ENCODE data around the gene ZNF578. TPM values are rescaled to one million over a fixed set of nuclear protein-coding genes. Genes with fewer than 3 reads are reported as not detected.

Gene ZNF578
- total and polyA plus RNA-seq, 2 of the 4 experiments (the other 2 are of a cell fraction) = 1.4 to 4.1 TPM

GRCh38 chr19:52535771-52536447 lies 82.6 kb downstream of the ZNF578 start:
- Histone ChIP-seq H2AFZ (replicated peaks; ENCODE audit: low read length, poor library complexity) (peak overlapping the region; percentile 93), H3K9me3 (ENCODE audit: control insufficient read depth, insufficient read depth, low read length) (peaks cover 2% of the 10 kb centered on the region; the same call in 1 of the 2 replicates), H2AK9ac (replicated peaks; ENCODE audit: low read depth, low read length, poor library complexity) (peak overlapping the region; percentile 60), H3K4me3 (ENCODE audit: insufficient read depth, low read depth, low read length) (peak overlapping the region; percentile 57), H3K4me1 (ENCODE audit: control insufficient read depth, insufficient read depth, low read length) (no peaks in the 10 kb centered on the region; the same call in 1 of the 2 replicates), H2BK120ac (ENCODE audit: low read depth, low read length) (no peak overlapping the region), H3K56ac (ENCODE audit: extremely low read depth, insufficient read depth, low read length) (no peak overlapping the region), H4K20me1 (ENCODE audit: insufficient read depth, low read length) (no peaks in the 10 kb centered on the region), H3K79me1 (ENCODE audit: low read depth in 1 of 2, low read length in 2 of 2) (peaks cover 21 to 25% of the 10 kb centered on the region in 2 experiments), H3K4ac (ENCODE audit: low read depth, low read length) (0 out of 2 replicates have a peak overlapping the region, but pooled peaks have one; percentile 14), H3K27me3 (ENCODE audit: control insufficient read depth, insufficient read depth, low read length) (no peaks in the 10 kb centered on the region), H3K14ac (replicated peaks; ENCODE audit: low read depth, low read length) (0 out of 2 replicates have a peak overlapping the region, but pooled peaks have one; percentile 5), H3K23ac (ENCODE audit: low read depth, low read length) (no peak overlapping the region), H3K27ac (ENCODE audit: insufficient read depth, low read length) (peak overlapping the region; percentile 75; the same call in 1 of the 2 replicates), H3K9me1 (ENCODE audit: insufficient read depth, low read length) (no peaks in the 10 kb centered on the region), H2BK5ac (ENCODE audit: low read depth, low read length, poor library complexity, severe bottlenecking) (peak overlapping the region; percentile 15), H3K36me3 (ENCODE audit: control insufficient read depth, insufficient read depth, low read length) (peaks cover 7% of the 10 kb centered on the region), H2BK15ac (ENCODE audit: low read depth, low read length) (no peak overlapping the region), H4K8ac (ENCODE audit: low read depth in 2 of 2, low read length in 2 of 2) (peak overlapping the region; percentile 52 to 64; a peak in 3 of 4 replicates), H3K18ac (ENCODE audit: low read depth, low read length) (no peak overlapping the region), H4K5ac (ENCODE audit: low read depth, low read length) (no peak overlapping the region), H3K9ac (ENCODE audit: low read depth, low read length) (peak overlapping the region; percentile 44; the same call in 1 of the 2 replicates), H3K4me2 (ENCODE audit: low read depth, low read length) (peak overlapping the region; percentile 93), H2AK5ac (ENCODE audit: low read depth, low read length) (no peak overlapping the region), H2BK20ac (ENCODE audit: low read depth, low read length) (no peak overlapping the region), H4K91ac (ENCODE audit: insufficient read depth, low read depth, low read length) (peak overlapping the region; percentile 5; the same call in 1 of the 2 replicates)
- TF ChIP-seq POLR2A (IDR thresholded peaks at IDR 0.05; ENCODE audit: low read depth, low read length) (no peak), BHLHE40 (IDR thresholded peaks at IDR 0.05; ENCODE audit: low read depth, low read length) (no peak), MXI1 (IDR thresholded peaks at IDR 0.05; ENCODE audit: borderline replicate concordance, low read depth, low read length) (peak; percentile 82; the same call in 1 of the 2 replicates), MAFK (IDR thresholded peaks at IDR 0.05; ENCODE audit: low read depth, low read length) (no peak), RFX5 (IDR thresholded peaks at IDR 0.05; ENCODE audit: low read depth, low read length) (no peak), FOS (IDR thresholded peaks at IDR 0.05; ENCODE audit: low read depth, low read length) (no peak), SMC3 (IDR thresholded peaks at IDR 0.05; ENCODE audit: low read depth, low read length) (no peak), MAZ (IDR thresholded peaks at IDR 0.05; ENCODE audit: borderline replicate concordance, low read depth, low read length) (peak; percentile 36; the same call in 1 of the 2 replicates)
- 2% methylated on average over 26 of the region's 50 CpGs; no CpG with 5 or more reads in 1 of the 2 experiments for WGBS, 2 experiments (ENCODE audit: extremely low coverage in 2 of 2, insufficient read length in 1 of 2)
- ChIA-PET POLR2A (ENCODE audit: unreplicated experiment) (no interaction called here), CTCF (no interaction called here)
- no TSS peak for BruUV-seq (replicated peaks)
- in situ Hi-C loops (cut with MboI; ENCODE audit: low sequenced_read_pairs) (no loop called here), dilution Hi-C loops (cut with HindIII; ENCODE audit: low sequenced_read_pairs, unreplicated experiment) (no loop called here), intact Hi-C loops (cut with micrococcal nuclease) (loop anchor here (10.0 kb wide), 1 partner anchor 209 kb away; no protein-coding TSS in a partner anchor)
- peak; percentile 61 for DNase-seq
- ATAC-seq (ENCODE audit: low read depth) = peak; percentile 99
